Endodermal cell (in vitro differentiated cells): Measurements from ENCODE around the gene MYRF. TPM values are rescaled to one million over a fixed set of nuclear protein-coding genes. Genes with fewer than 3 reads are reported as not detected.

Experiments used
- DNase-seq: peaks from one replicate; pipeline ENCODE4 v3.0.0-alpha.2; 2017
- H3K27ac ChIP-seq: 2 replicates; pipeline ENCODE4 v1.5.1; 2013; ENCODE audit warnings: mild to moderate bottlenecking, low read depth, low read length, moderate library complexity
- H3K27me3 ChIP-seq: 2 replicates; pipeline ENCODE4 v1.6.1; 2013; ENCODE audit warnings: mild to moderate bottlenecking, low read length, moderate library complexity; ENCODE audit not compliant: insufficient read depth, control insufficient read depth, poor library complexity, severe bottlenecking
- H3K36me3 ChIP-seq: 2 replicates; pipeline ENCODE4 v1.7.0; 2013; ENCODE audit warnings: mild to moderate bottlenecking, low read length, moderate library complexity; ENCODE audit not compliant: control insufficient read depth, insufficient read depth
- H3K4me1 ChIP-seq: one replicate; pipeline ENCODE4 v1.7.0; 2013; ENCODE audit warnings: low read length; ENCODE audit not compliant: control insufficient read depth, insufficient read depth
- H3K4me3 ChIP-seq: 2 replicates; pipeline ENCODE4 v1.5.1; 2013; ENCODE audit warnings: mild to moderate bottlenecking, low read length, moderate library complexity
- H3K9ac ChIP-seq: 2 replicates; pipeline ENCODE4 v1.6.1; 2013; ENCODE audit warnings: mild to moderate bottlenecking, low read length, moderate library complexity; ENCODE audit not compliant: poor library complexity, severe bottlenecking; ENCODE audit errors: extremely low read depth
- H3K9me3 ChIP-seq: 2 replicates; pipeline ENCODE4 v1.6.1; 2013; ENCODE audit warnings: mild to moderate bottlenecking, low read length, moderate library complexity; ENCODE audit not compliant: control insufficient read depth
- H3K27ac Mint-ChIP-seq: 2 replicates; pipeline ENCODE4 v1.8.0; 2020; ENCODE audit warnings: mixed read lengths
- H3K27me3 Mint-ChIP-seq: 2 replicates; pipeline ENCODE4 v1.8.0; 2021; ENCODE audit warnings: mild to moderate bottlenecking, mixed read lengths; ENCODE audit not compliant: insufficient read depth
- H3K36me3 Mint-ChIP-seq: 2 replicates; pipeline ENCODE4 v1.8.0; 2020; ENCODE audit warnings: low read depth, mixed read lengths
- H3K4me1 Mint-ChIP-seq: 2 replicates; pipeline ENCODE4 v1.8.0; 2020; ENCODE audit warnings: mixed read lengths
- H3K4me3 Mint-ChIP-seq: 2 replicates; pipeline ENCODE4 v1.8.0; 2020; ENCODE audit warnings: mild to moderate bottlenecking, moderate library complexity, mixed read lengths
- H3K9me3 Mint-ChIP-seq: 2 replicates; pipeline ENCODE4 v1.8.0; 2020; ENCODE audit warnings: mild to moderate bottlenecking, mixed read lengths
- CTCF ChIP-seq: fragments of 200-600 bp; sonication (generic); conservative IDR thresholded peaks from 2 replicates; pipeline ENCODE4 v1.5.0; 2021; ENCODE audit warnings: antibody characterized with exemption, mild to moderate bottlenecking
- WGBS, 2 experiments: methylation state at CpG; one replicate each; pipeline versions ENCODE4 v1.1.5 to v1.1.7; 2013; ENCODE audit warnings: missing lambda C conversion rate in 2 of 2, mixed read lengths in 1 of 2; ENCODE audit not compliant: insufficient coverage in 1 of 2, insufficient read length in 1 of 2; 5-methylcytosine and 5-hydroxymethylcytosine counted together
- total RNA-seq, 2 donors: library from RNA; stranded (reverse); fragmentation: NEBNext Ultra II Directional in 1 of 2; extraction: Animal tissue kit (Norgen Biotek cat#: 25700) in 1 of 2; gene quantifications; 2 replicates in 1 of 2; 3 replicates in 1 of 2; pipeline ENCODE4 v1.2.1, GENCODE V29; 2021

The MYRF gene
- total RNA-seq, 2 donors from 2014 or later: 30.3 to 61.7 TPM

DNA sequence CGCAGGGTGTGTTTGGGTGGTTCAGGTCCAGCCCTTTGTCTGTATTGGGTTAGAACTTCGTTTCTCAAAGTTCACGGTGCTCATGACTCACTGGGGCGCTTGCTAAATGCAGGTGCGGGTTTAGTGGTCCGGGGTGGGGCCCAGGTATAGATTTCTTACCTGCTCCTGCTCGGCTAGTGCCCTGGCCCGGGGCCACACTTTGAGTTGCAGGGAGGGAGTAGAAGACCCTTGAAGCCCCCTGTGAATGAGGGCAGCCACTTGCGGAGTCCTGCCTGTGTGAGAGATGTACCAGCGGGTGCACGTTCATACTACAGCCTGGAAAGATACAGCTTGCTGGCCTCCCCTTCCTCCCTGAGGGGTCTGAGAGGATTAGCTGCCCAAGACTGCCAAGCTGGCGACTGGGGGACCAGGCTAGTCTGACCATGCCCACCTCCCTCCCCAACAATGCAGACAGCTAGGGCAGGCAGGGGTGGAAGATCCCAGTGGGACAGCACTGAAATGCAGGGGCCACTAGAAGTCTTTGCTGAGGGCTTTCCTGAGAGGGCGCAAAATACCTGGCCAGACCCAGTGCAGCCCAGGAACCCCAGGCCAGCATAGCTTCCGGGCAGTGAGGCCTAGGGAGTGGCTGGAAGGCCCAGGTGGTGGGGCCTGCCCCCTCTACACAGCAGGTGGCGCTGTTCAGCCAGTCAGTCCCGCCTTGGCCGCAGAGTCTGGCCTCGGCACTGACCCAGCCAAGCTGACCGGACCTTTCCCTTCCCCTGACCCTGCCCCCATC is 5.1 kb upstream of the MYRF start:
- WGBS, 2 experiments: 72 to 93% methylated on average over 4 to 19 of the region's 19 CpGs
- H3K27me3 Mint-ChIP-seq: peaks cover 13% of the 10 kb centered on the region
- no peak overlapping the region for H3K9ac ChIP-seq
- H3K4me1 ChIP-seq: peaks cover 15% of the 10 kb centered on the region
- no peaks in the 10 kb centered on the region for H3K9me3 ChIP-seq
- no peaks in the 10 kb centered on the region for H3K9me3 Mint-ChIP-seq
- H3K4me1 Mint-ChIP-seq: peaks cover 8% of the 10 kb centered on the region
- H3K36me3 Mint-ChIP-seq: peaks cover 3% of the 10 kb centered on the region
- H3K4me3 ChIP-seq: no peak overlapping the region
- peak; percentile 95 for DNase-seq
- H3K36me3 ChIP-seq: no peaks in the 10 kb centered on the region
- H3K27ac Mint-ChIP-seq: no peak overlapping the region
- no peak overlapping the region for H3K27ac ChIP-seq
- H3K4me3 Mint-ChIP-seq: no peak overlapping the region
- H3K27me3 ChIP-seq: no peaks in the 10 kb centered on the region
- TF ChIP-seq CTCF: peak; percentile 94

DNA sequence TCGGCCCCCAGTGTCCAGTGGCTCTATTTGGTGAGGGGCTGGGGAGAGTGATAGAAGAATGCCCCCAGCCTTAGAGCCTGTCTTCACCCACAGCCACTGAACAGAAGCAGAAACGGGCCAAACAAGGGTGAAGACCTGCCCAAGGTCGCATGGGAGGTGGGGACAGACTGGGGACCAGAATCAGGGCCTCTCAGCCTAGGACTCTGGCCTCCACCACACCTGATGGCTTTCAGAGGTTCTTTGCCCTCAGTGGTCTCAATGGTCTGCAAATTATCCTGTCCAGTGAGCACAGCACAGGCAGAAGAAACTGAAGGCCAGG is 4.5 kb upstream of the MYRF start:
- Histone ChIP-seq H3K27me3 (no peaks in the 10 kb centered on the region), H3K27ac (no peak overlapping the region), H3K36me3 (no peaks in the 10 kb centered on the region), H3K9ac (no peak overlapping the region), H3K4me1 (peaks cover 15% of the 10 kb centered on the region), H3K4me3 (no peak overlapping the region), H3K9me3 (no peaks in the 10 kb centered on the region)
- peaks cover 14% of the 10 kb centered on the region for H3K27me3 Mint-ChIP-seq
- peaks cover 8% of the 10 kb centered on the region for H3K4me1 Mint-ChIP-seq
- 83 to 90% methylated on average over 1 to 2 of the region's 3 CpGs for WGBS, 2 experiments
- H3K36me3 Mint-ChIP-seq: peaks cover under 1% of the 10 kb centered on the region
- no peak for DNase-seq
- no peak overlapping the region for H3K27ac Mint-ChIP-seq
- TF ChIP-seq CTCF: peak; percentile 8
- H3K9me3 Mint-ChIP-seq: no peaks in the 10 kb centered on the region
- no peak overlapping the region for H3K4me3 Mint-ChIP-seq

- DNase-seq: peak; percentile 67
- no peak overlapping the region for H3K4me3 ChIP-seq
- Mint-ChIP-seq H3K27ac (peak overlapping the region; percentile 37), H3K27me3 (peaks cover 27% of the 10 kb centered on the region), H3K4me1 (peaks cover 26% of the 10 kb centered on the region), H3K4me3 (peak overlapping the region; percentile 14), H3K9me3 (no peaks in the 10 kb centered on the region), H3K36me3 (no peaks in the 10 kb centered on the region)
- H3K9ac ChIP-seq: no peak overlapping the region
- no peak for TF ChIP-seq CTCF
- no peaks in the 10 kb centered on the region for H3K27me3 ChIP-seq
- H3K4me1 ChIP-seq: peaks cover 27% of the 10 kb centered on the region
- no peaks in the 10 kb centered on the region for H3K36me3 ChIP-seq
- no peak overlapping the region for H3K27ac ChIP-seq
- WGBS, 2 experiments: 26 to 28% methylated on average over 8 to 21 of the region's 21 CpGs
- H3K9me3 ChIP-seq: no peaks in the 10 kb centered on the region
These were observed 2.7 kb upstream of the MYRF start for GRCh38 chr11:61749591-61750217.
